GM21529 (cell line): ENCODE results near the gene CTNNA1.

Source experiments
- ATAC-seq: cut with Tn5 transposase; IDR thresholded peaks from one replicate; pipeline ENCODE4 v1.9.1; 2021; ENCODE audit not compliant: unreplicated experiment

Gene CTNNA1

GRCh38 chr5:138926688-138927448 is 173.6 kb downstream of the CTNNA1 start:
- no peak for ATAC-seq

GRCh38 chr5:138927544-138927943 is 174.3 kb downstream of the CTNNA1 start:
- ATAC-seq: no peak

DNA sequence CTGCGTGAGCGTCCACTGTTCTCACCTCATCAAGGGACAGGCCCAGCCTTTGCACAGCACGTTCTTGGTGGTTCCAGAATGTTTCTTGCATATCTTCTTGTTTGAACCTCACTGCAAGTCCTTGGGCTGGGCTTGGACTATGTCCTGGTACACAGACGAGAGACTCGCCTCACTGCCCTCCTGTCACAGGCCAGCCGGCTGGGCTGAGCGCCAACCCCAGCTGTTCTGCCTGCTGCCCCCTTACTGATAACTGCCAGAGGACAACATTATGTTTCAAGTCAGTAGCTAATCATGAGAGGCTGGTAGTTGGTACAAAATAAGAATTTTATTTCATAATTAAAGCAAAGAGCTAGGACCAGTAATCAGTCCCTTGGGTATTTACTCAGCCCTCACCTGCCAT is 174.8 kb downstream of the CTNNA1 start:
- no peak for ATAC-seq

GRCh38 chr5:138929571-138929955 is 176.3 kb downstream of the CTNNA1 start:
- no peak for ATAC-seq

GRCh38 chr5:138930371-138931097 is 177.3 kb downstream of the CTNNA1 start:
- ATAC-seq: no peak

DNA sequence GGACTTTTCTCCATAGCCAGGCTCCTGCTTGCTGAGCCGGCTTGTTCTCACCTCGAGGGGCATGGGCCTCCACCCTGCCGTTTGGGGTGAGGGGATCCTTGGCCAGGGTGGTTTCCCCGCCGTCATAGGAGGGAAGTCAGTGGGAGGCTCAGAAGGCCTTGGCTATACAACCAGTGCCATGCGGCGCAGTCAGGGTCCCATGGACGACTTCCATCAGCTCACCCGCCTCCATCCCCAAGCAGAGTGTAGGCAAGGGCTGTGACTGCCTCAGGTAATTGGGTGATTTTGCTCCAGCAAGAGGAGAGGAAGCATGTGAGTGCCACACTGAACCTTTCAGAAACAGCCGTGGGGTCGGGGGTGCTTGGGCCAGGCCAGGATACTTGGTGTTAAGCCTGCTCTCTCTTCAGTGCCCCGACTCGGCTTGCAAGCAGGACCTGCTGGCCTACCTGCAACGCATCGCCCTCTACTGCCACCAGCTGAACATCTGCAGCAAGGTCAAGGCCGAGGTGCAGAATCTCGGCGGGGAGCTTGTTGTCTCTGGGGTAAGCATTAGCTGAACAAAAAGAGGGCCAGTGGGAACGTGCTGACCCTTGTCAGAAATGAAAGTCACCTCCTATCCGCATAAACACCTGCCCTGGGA is 179.1 kb downstream of the CTNNA1 start:
- no peak for ATAC-seq

DNA sequence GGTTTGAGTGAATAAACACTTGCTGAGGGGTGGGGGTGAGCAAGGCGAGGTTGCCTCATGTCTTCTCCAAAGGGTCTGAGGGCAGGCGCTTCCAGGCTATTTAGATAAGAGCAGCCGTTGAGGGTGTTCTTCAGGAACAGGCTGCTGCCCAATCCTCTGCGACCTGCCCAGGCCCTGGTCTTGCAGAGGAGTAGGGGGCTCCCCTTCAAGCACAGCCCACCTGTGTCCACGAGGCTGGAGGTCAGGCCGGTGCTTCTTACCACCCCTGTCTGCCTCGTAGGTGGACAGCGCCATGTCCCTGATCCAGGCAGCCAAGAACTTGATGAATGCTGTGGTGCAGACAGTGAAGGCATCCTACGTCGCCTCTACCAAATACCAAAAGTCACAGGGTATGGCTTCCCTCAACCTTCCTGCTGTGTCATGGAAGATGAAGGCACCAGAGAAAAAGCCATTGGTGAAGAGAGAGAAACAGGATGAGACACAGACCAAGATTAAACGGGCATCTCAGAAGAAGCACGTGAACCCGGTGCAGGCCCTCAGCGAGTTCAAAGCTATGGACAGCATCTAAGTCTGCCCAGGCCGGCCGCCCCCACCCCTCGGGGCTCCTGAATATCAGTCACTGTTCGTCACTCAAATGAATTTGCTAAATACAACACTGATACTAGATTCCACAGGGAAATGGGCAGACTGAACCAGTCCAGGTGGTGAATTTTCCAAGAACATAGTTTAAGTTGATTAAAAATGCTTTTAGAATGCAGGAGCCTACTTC is 180.5 kb downstream of the CTNNA1 start:
- no peak for ATAC-seq

DNA sequence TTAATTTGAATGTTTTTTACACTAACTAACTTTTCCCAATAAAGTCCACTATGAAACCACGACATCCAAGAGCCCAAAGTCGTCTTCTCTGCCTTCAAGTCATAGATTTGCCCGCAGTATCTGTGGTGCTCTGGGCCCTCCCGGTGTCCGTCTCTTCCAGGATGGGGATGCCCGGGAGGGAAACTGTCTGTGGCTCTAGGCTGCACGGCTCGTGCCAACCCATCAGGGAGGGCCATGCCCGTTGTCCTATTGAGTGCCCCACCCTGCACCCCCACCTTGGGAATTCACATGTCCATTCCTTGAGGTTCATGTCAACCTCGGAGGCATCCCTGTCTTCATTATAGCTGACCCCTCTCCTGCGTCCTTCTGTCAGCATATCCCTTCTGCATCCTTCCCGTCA is 181.7 kb downstream of the CTNNA1 start:
- ATAC-seq: no peak

DNA sequence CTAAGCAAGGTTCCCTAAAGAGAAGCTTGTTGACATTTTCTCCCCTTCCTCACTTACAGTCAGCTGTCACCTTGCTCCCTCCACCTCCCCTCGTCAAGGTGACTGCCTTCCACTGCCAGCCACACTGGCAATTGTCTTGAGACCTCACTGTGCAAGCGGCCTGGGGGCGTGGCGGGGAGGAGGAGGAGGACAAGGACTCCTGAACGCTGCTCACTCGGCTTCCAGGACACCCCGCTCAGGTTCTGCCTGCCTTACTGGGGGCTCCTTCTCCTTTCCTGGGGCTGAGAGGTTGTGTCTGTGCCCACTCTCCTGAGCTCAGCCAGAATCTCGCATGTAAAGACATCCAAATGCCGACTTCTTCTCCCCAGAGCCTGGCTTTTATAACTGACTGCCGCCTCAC is 182.2 kb downstream of the CTNNA1 start:
- no peak for ATAC-seq

DNA sequence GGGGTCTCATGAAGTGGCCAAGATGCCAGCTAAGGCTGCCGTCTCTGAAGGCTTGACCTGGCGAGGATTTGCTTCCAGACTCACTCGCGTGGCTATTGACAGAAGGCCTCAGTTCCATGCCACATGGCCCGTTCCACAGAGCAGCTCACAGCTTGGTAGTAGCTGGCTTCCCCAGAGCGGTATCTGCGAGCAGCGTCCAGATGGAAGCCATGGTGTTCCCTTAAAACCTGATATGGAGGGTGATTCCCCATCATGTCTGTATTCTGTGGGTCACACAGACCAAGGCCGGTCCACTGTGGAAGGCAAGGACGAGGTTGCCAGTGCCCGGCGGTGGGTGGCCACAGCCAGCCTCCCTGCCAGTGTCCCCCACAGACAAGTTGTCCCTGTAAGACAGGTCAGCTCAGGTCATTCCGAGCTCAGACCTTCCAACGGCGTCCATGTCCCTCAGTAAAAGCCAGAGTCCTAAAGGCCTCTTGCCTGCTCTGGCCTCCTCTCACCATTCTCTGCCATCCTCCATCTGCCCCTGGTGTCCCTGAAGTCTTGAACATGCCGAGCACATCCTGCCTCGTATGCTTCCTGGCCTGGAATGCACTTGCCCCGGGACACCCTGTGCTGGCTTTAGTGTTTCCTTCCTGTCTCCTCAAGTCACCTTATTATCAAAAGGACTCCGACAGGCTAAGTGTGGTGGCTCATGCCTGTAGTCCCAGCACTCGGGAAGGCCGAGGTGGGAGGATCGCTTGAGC is 183.2 kb downstream of the CTNNA1 start:
- no peak for ATAC-seq

DNA sequence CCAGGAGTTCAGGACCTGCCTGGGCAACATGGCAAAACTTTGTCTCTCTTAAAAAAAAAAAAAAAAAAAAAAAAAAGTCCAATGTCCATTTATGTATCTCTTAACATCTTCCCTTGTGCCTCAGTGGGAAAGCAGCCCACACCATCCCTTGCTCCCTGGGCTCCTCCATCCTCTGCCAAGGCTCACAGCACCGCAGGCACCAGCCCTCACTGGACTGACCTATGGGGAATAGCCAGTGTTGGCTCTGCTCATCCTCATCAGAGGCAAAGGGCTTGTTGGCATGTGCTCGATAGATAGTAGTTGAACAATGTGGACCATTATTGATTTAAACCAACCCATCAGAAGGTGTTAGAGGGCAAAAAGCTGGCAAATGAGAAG is 183.7 kb downstream of the CTNNA1 start:
- ATAC-seq: no peak

- no peak for ATAC-seq
These were observed 184.5 kb downstream of the CTNNA1 start for GRCh38 chr5:138937392-138938387.

GRCh38 chr5:138938526-138938925 is 185.3 kb downstream of the CTNNA1 start:
- ATAC-seq: no peak

DNA sequence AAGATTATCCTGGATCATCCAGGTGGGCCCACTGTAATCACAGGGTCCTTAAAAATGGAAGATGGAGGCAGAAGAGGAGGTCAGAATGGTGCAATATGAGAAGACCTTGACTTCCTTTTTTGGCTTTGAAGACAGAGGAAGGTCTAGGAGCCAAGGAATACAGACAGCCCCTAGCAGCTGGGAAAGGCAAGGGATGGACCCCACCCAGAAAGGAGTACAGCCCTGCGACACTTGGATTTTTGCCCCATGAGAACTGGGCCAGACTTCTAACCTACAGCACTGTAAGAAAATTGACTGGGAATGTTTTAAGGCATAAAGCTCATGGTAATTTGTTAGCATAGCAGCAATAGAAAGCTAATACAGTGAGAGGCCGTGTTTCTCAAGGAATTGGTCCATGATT is 188.8 kb downstream of the CTNNA1 start:
- no peak for ATAC-seq

GRCh38 chr5:138942861-138943260 is 189.6 kb downstream of the CTNNA1 start:
- no peak for ATAC-seq

- ATAC-seq: no peak
These were observed 190.5 kb downstream of the CTNNA1 start for GRCh38 chr5:138943599-138944173.

DNA sequence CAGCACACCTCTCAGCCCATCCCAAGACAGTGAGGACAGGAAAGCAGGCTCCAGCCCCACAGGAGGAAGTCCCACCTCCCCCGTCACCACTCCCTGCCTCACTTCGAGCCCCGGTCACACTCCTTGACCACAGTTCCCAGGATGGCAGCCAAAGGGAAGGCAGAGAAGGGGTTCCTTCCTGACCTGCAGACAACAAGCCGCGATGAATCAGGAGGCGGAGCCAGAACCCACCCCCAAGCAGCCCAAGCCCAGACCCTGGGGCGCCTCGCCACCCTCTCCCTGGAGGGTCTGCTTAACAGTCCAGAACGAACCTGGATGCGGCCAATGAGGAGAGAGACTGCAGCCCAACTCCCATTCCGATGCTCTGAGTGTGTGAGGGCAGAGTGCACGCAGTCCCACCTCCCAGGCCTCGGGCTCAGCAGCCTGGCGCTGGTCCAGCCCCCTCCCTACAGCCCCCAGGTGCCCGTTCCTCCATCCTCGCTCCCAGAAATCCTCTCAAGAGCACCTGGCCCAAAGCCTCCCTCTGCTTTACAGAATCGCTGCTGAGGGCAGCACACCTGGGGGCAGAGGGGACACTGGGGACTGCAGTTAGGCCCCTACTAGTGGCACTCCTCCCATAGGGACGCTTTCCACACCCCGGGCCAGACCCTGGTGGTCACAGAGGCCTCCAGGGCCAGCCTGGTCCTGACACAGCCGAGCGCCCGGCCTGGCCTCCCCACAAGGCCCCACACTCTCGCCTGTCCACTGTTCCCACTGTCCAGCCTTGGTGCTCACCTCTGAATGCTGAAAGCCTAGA is 191.5 kb downstream of the CTNNA1 start:
- ATAC-seq: no peak
